GM21529 (cell line): ENCODE data around the gene CSN3.

Source experiments
- ATAC-seq: cut with Tn5 transposase; IDR thresholded peaks from one replicate; pipeline ENCODE4 v1.9.1; 2021; ENCODE audit not compliant: unreplicated experiment

CSN3 gene

GRCh38 chr4:70288651-70289050 lies 46.3 kb downstream of the CSN3 start:
- ATAC-seq, result no peak

- no peak for ATAC-seq
Measured at GRCh38 chr4:70291341-70291740, 48.9 kb downstream of the CSN3 start.

- ATAC-seq, result no peak
Measured at GRCh38 chr4:70297576-70297975, 55.2 kb downstream of the CSN3 start.

GRCh38 chr4:70298051-70298450 lies 55.7 kb downstream of the CSN3 start:
- no peak for ATAC-seq

GRCh38 chr4:70299643-70300042 lies 57.2 kb downstream of the CSN3 start:
- ATAC-seq, result no peak

GRCh38 chr4:70300215-70300614 lies 57.8 kb downstream of the CSN3 start:
- ATAC-seq, result no peak
